WTC11 (cell line): ENCODE results near the gene NEO1.
A peak's percentile ranks its signal among the peaks of the same experiment; 100 is the strongest.

Experiments
- ATF1 ChIP-seq: sonication (generic); formaldehyde crosslinking; IDR thresholded peaks from 2 replicates; pipeline ENCODE4 v1.8.1; 2023; ENCODE audit warnings: mild to moderate bottlenecking, moderate library complexity, missing genetic modification reagents
- CTCF ChIP-seq: fragments of 200-600 bp; IDR thresholded peaks from 2 replicates; pipeline ENCODE4 v1.8.0; 2022; ENCODE audit warnings: antibody characterized with exemption
- FOXP1 ChIP-seq: sonication (generic); formaldehyde crosslinking; IDR thresholded peaks from 2 replicates; pipeline ENCODE4 v1.8.0; 2022; ENCODE audit warnings: missing genetic modification reagents, mild to moderate bottlenecking, moderate library complexity, borderline replicate concordance
- JUN ChIP-seq: sonication (generic); formaldehyde crosslinking; IDR thresholded peaks from 2 replicates; pipeline ENCODE4 v1.8.0; 2023; ENCODE audit warnings: mild to moderate bottlenecking, missing genetic modification reagents
- MAX ChIP-seq: sonication (generic); formaldehyde crosslinking; IDR thresholded peaks from 2 replicates; pipeline ENCODE4 v1.8.0; 2022; ENCODE audit warnings: mild to moderate bottlenecking, missing genetic modification reagents
- MYBL2 ChIP-seq: sonication (generic); formaldehyde crosslinking; IDR thresholded peaks from 2 replicates; pipeline ENCODE4 v1.8.1; 2023; ENCODE audit warnings: mild to moderate bottlenecking, moderate library complexity, missing genetic modification reagents
- SMAD3 ChIP-seq: sonication (generic); formaldehyde crosslinking; IDR thresholded peaks from 2 replicates; pipeline ENCODE4 v1.8.0; 2022; ENCODE audit warnings: missing genetic modification reagents, mild to moderate bottlenecking, borderline replicate concordance
- ZBTB21 ChIP-seq: sonication (generic); formaldehyde crosslinking; IDR thresholded peaks from 2 replicates; pipeline ENCODE4 v1.8.1; 2023; ENCODE audit warnings: mild to moderate bottlenecking, missing genetic modification reagents, borderline replicate concordance

GRCh38 chr15:73051807-73052652 is at the start of gene NEO1:
- TF ChIP-seq ATF1 (CRISPR knock-in tag) (no peak), CTCF (no peak), SMAD3 (no peak), ZBTB21 (CRISPR knock-in tag) (peak; percentile 52; the same call in 1 of the 2 replicates), FOXP1 (peak; percentile 51; the same call in 1 of the 2 replicates), MYBL2 (CRISPR knock-in tag) (no peak), MAX (no peak), JUN (CRISPR knock-in tag) (no peak)
